Loucy (cell line): ENCODE measurements around the gene SRCIN1.

Experiments
- EZH2phosphoT487 ChIP-seq: fragments of 200-600 bp; IDR thresholded peaks from 2 replicates; pipeline ENCODE4 v1.6.1; 2018; ENCODE audit warnings: antibody characterized with exemption, mild to moderate bottlenecking, moderate library complexity, borderline replicate concordance
- TF ChIP-seq, protein P1 (sequence below): fragments of 200-600 bp; sonication (generic); conservative IDR thresholded peaks from 2 replicates; pipeline ENCODE4 v1.5.1; 2014; ENCODE audit warnings: mild to moderate bottlenecking, antibody characterized with exemption, low read length

DNA sequence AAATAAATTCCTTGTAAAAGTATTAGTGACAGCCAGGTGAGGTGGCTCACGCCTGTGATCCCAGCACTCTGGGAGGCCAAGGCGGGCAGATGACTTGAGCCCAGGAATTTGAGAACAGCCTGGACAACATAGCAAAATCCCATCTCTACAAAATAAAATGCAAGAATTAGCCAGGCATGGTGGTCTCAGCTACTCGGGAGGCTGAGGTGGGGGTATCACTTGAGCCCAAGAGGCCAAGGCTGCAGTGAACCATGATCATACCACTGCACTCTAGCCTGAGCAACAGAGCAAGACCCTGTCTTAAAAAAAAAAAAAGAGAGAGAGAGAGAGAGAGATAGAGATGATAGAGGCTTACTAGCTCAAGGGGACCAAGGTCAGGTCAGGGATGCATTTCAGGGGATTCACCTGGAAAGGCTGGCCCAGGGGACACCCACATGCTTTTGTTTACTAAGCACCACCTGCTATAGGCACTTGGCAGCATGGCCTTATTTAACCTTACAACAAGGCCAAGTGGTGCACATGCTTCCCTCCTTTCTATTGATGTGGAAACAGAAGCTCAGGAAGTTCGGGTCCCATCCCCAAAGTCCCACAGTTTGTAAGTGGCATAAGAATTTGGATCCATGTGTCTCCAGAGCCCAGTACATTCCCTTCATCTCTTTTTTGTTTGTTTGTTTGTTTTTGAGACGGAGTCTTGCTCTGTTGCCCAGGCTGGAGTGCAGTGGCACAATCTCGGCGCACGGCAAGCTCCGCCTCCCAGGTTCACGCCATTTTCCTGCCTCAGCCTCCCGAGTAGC lies 12.4 kb upstream of the SRCIN1 start:
- TF ChIP-seq, protein P1, sequence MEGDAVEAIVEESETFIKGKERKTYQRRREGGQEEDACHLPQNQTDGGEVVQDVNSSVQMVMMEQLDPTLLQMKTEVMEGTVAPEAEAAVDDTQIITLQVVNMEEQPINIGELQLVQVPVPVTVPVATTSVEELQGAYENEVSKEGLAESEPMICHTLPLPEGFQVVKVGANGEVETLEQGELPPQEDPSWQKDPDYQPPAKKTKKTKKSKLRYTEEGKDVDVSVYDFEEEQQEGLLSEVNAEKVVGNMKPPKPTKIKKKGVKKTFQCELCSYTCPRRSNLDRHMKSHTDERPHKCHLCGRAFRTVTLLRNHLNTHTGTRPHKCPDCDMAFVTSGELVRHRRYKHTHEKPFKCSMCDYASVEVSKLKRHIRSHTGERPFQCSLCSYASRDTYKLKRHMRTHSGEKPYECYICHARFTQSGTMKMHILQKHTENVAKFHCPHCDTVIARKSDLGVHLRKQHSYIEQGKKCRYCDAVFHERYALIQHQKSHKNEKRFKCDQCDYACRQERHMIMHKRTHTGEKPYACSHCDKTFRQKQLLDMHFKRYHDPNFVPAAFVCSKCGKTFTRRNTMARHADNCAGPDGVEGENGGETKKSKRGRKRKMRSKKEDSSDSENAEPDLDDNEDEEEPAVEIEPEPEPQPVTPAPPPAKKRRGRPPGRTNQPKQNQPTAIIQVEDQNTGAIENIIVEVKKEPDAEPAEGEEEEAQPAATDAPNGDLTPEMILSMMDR = no peak
- no peak for TF ChIP-seq EZH2phosphoT487
